ENCODE data around the gene NCK2. TPM values are rescaled to one million over a fixed set of nuclear protein-coding genes. Genes with fewer than 3 reads are reported as not detected.

Gene NCK2
- total and polyA plus RNA-seq, 2 of the 13 experiments (the other 11 are each of a cell fraction or from before 2014, with no cell fraction given), result 14.8 to 23.5 TPM

- TF ChIP-seq ZNF160 (CRISPR knock-in tag; IDR thresholded peaks at IDR 0.05) (no peak), ZKSCAN1 (IDR thresholded peaks at IDR 0.05; ENCODE audit: low read length) (no peak), TCF7L2 (IDR thresholded peaks at IDR 0.05; ENCODE audit: low read depth, low read length) (no peak), ZBTB7A (CRISPR knock-in tag; IDR thresholded peaks at IDR 0.05) (peak; percentile 64; the same call in 1 of the 2 replicates), ZNF605 (CRISPR knock-in tag; IDR thresholded peaks at IDR 0.05) (peak; percentile 85), E2F5 (CRISPR knock-in tag; conservative IDR thresholded peaks at IDR 0.05) (no peak), THAP7 (CRISPR knock-in tag; IDR thresholded peaks at IDR 0.05) (no peak), ZBTB40 (IDR thresholded peaks at IDR 0.05) (no peak), ZBTB40 (CRISPR knock-in tag; IDR thresholded peaks at IDR 0.05) (peak; percentile 39; the same call in 1 of the 2 replicates), ZBTB2 (CRISPR knock-in tag; IDR thresholded peaks at IDR 0.05; ENCODE audit: low read depth) (peak; percentile 6; the same call in 1 of the 2 replicates), CEBPZ (IDR thresholded peaks at IDR 0.05; ENCODE audit: low read length) (no peak)
Observed at GRCh38 chr2:105744909-105745853, at the start of gene NCK2 (continued).

Measured in HepG2 (cell line).